Neural progenitor cell (in vitro differentiated cells): ENCODE data around the gene STRIP2. TPM values are rescaled to one million over a fixed set of nuclear protein-coding genes. Genes with fewer than 3 reads are reported as not detected.

Experiments used
- DNase-seq: peaks from one replicate; pipeline ENCODE4 v3.0.0-alpha.2; 2016; ENCODE audit warnings: low spot score
- H2AFZ ChIP-seq: fragments of 200-600 bp; sonication (generic); replicated peaks from 2 replicates; pipeline ENCODE4 v1.6.1; 2016; ENCODE audit warnings: antibody characterized with exemption
- H3F3A ChIP-seq: fragments of 200-600 bp; sonication (generic); 2 replicates; pipeline ENCODE4 v1.6.1; 2016; ENCODE audit warnings: antibody characterized with exemption, low read depth
- H3K27ac ChIP-seq: fragments of 200-600 bp; sonication (generic); 2 replicates; pipeline ENCODE4 v1.5.1; 2016; ENCODE audit warnings: mild to moderate bottlenecking
- H3K27me3 ChIP-seq: fragments of 200-600 bp; sonication (generic); 2 replicates; pipeline ENCODE4 v1.6.1; 2016; ENCODE audit warnings: mild to moderate bottlenecking, moderate library complexity
- H3K36me3 ChIP-seq: fragments of 200-600 bp; sonication (generic); 2 replicates; pipeline ENCODE4 v1.5.1; 2016
- H3K4me1 ChIP-seq: fragments of 200-600 bp; sonication (generic); 2 replicates; pipeline ENCODE4 v1.6.1; 2016; ENCODE audit warnings: mixed run types
- H3K4me2 ChIP-seq: fragments of 200-600 bp; sonication (generic); 2 replicates; pipeline ENCODE4 v1.6.1; 2016
- H3K4me3 ChIP-seq: fragments of 200-600 bp; sonication (generic); 2 replicates; pipeline ENCODE4 v1.5.1; 2016
- H3K79me2 ChIP-seq: fragments of 200-600 bp; sonication (generic); 2 replicates; pipeline ENCODE4 v1.6.1; 2016; ENCODE audit warnings: low read depth
- H3K9ac ChIP-seq: fragments of 200-600 bp; sonication (generic); 2 replicates; pipeline ENCODE4 v1.6.1; 2016
- H3K9me3 ChIP-seq: fragments of 200-600 bp; sonication (generic); 2 replicates; pipeline ENCODE4 v1.5.1; 2016; ENCODE audit warnings: low read depth
- H4K20me1 ChIP-seq: fragments of 200-600 bp; sonication (generic); 2 replicates; pipeline ENCODE4 v1.6.1; 2016; ENCODE audit warnings: low read depth
- H3K27ac Mint-ChIP-seq: 3 replicates; pipeline ENCODE4 v1.8.0; 2021; ENCODE audit warnings: mixed read lengths
- H3K27me3 Mint-ChIP-seq: 2 replicates; pipeline ENCODE4 v1.8.0; 2022; ENCODE audit warnings: low read depth, mild to moderate bottlenecking, inconsistent platforms, moderate library complexity, mixed read lengths; ENCODE audit not compliant: insufficient read depth
- H3K36me3 Mint-ChIP-seq: 3 replicates; pipeline ENCODE4 v1.8.0; 2021; ENCODE audit warnings: mixed read lengths
- H3K4me1 Mint-ChIP-seq: 3 replicates; pipeline ENCODE4 v1.8.0; 2021; ENCODE audit warnings: mixed read lengths
- H3K4me3 Mint-ChIP-seq: 3 replicates; pipeline ENCODE4 v1.8.0; 2021; ENCODE audit warnings: mild to moderate bottlenecking, moderate library complexity, mixed read lengths
- H3K9me3 Mint-ChIP-seq: 3 replicates; pipeline ENCODE4 v1.8.0; 2020; ENCODE audit warnings: mixed read lengths
- EZH2 ChIP-seq: fragments of 200-600 bp; sonication (generic); IDR thresholded peaks from 2 replicates; pipeline ENCODE4 v1.6.1; 2017; ENCODE audit warnings: antibody characterized with exemption, mild to moderate bottlenecking, moderate library complexity
- EZH2phosphoT487 ChIP-seq: fragments of 200-600 bp; sonication (generic); IDR thresholded peaks from 2 replicates; pipeline ENCODE4 v1.6.1; 2017; ENCODE audit warnings: antibody characterized with exemption
- total RNA-seq: library from RNA; depleted of rRNA; stranded (reverse); fragments of >200 nt; gene quantifications from 2 replicates; pipeline ENCODE4 v1.2.3, GENCODE V29; 2015; ENCODE audit warnings: low replicate concordance
- TF ChIP-seq, protein P1 (sequence below): fragments of 200-600 bp; sonication (generic); IDR thresholded peaks from 2 replicates; pipeline ENCODE4 v1.5.1; 2017; ENCODE audit warnings: antibody characterized with exemption, mild to moderate bottlenecking

Gene STRIP2
- total RNA-seq, 1 donor from 2014 or later, result 11.6 TPM

DNA sequence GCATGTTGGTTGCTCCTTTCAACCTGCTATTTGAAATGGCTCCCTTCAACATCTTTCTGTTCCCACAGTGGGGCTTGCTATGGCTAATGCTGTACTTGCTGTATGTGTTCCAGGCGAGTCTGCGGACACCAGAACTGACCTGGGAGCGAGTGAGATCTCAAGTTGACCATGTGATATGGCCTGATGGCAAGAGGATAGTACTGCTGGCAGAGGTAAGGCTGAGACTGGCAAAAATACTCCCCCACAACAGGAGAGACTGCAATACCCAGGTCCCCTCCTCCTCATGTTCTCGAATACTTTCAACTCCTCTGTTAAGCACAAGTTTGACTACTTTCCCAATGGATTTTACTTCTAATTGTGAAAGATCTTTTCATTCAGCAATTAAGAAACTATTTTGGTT, 11.5 kb upstream of the STRIP2 start:
- H4K20me1 ChIP-seq, result no peaks in the 10 kb centered on the region
- no peaks in the 10 kb centered on the region for H3F3A ChIP-seq
- no peaks in the 10 kb centered on the region for H3K27me3 ChIP-seq
- H2AFZ ChIP-seq, result no peak overlapping the region
- Mint-ChIP-seq H3K36me3 (peaks cover 20% of the 10 kb centered on the region), H3K9me3 (no peaks in the 10 kb centered on the region), H3K4me3 (no peak overlapping the region), H3K27ac (no peak overlapping the region), H3K27me3 (no peaks in the 10 kb centered on the region), H3K4me1 (no peaks in the 10 kb centered on the region)
- no peak overlapping the region for H3K4me3 ChIP-seq
- no peak overlapping the region for H3K4me2 ChIP-seq
- H3K36me3 ChIP-seq, result no peaks in the 10 kb centered on the region
- H3K9me3 ChIP-seq, result no peaks in the 10 kb centered on the region
- no peaks in the 10 kb centered on the region for H3K4me1 ChIP-seq
- H3K27ac ChIP-seq, result no peak overlapping the region
- H3K79me2 ChIP-seq, result no peaks in the 10 kb centered on the region
- no peak overlapping the region for H3K9ac ChIP-seq
- no peak for DNase-seq
- TF ChIP-seq, protein P1, sequence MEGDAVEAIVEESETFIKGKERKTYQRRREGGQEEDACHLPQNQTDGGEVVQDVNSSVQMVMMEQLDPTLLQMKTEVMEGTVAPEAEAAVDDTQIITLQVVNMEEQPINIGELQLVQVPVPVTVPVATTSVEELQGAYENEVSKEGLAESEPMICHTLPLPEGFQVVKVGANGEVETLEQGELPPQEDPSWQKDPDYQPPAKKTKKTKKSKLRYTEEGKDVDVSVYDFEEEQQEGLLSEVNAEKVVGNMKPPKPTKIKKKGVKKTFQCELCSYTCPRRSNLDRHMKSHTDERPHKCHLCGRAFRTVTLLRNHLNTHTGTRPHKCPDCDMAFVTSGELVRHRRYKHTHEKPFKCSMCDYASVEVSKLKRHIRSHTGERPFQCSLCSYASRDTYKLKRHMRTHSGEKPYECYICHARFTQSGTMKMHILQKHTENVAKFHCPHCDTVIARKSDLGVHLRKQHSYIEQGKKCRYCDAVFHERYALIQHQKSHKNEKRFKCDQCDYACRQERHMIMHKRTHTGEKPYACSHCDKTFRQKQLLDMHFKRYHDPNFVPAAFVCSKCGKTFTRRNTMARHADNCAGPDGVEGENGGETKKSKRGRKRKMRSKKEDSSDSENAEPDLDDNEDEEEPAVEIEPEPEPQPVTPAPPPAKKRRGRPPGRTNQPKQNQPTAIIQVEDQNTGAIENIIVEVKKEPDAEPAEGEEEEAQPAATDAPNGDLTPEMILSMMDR, result no peak
- TF ChIP-seq EZH2 (no peak), EZH2phosphoT487 (no peak)

DNA sequence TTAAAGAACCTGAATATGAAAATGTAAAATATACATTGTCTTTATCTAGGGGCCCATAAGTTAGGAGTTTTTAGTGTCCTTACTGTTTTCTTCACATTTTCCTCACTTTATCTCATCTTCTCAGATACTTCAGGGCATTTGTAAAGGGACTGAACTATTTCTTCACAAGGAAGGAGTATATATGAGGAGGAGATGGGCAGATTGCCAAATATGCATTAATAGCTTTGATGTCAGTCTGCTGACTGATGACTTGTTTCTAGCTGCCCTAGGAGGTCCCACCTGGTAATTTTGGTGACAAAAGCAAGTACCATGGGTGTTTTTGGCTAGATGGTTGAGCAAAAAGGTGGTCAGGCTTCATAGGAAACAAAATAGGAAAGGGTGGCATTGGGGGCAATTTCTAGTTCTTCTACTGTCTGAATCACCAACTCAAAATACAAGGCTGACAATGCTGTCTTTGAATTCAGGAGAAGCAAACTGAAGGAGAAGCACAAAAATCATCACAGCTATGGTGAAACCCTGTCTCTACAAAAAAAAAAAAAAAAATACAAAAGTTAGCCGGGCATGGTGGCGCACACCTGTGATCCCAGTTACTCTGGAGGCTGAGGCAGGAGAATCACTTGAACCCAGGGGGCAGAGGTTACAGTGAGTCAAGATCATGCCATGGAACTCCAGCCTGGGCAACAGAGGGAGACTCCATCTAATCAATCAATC, 10.4 kb upstream of the STRIP2 start:
- Histone ChIP-seq H4K20me1 (no peaks in the 10 kb centered on the region), H3K9me3 (no peaks in the 10 kb centered on the region), H3K4me3 (no peak overlapping the region), H3F3A (no peaks in the 10 kb centered on the region), H3K4me1 (no peaks in the 10 kb centered on the region), H3K36me3 (no peaks in the 10 kb centered on the region), H2AFZ (no peak overlapping the region), H3K9ac (no peak overlapping the region), H3K27ac (no peak overlapping the region), H3K27me3 (no peaks in the 10 kb centered on the region), H3K4me2 (no peak overlapping the region), H3K79me2 (no peaks in the 10 kb centered on the region)
- Mint-ChIP-seq H3K9me3 (no peaks in the 10 kb centered on the region), H3K36me3 (peaks cover 16% of the 10 kb centered on the region), H3K27ac (no peak overlapping the region), H3K4me3 (no peak overlapping the region), H3K27me3 (no peaks in the 10 kb centered on the region), H3K4me1 (no peaks in the 10 kb centered on the region)
- no peak for DNase-seq
- TF ChIP-seq, protein P1, result no peak
- TF ChIP-seq EZH2phosphoT487, result no peak
- no peak for TF ChIP-seq EZH2

DNA sequence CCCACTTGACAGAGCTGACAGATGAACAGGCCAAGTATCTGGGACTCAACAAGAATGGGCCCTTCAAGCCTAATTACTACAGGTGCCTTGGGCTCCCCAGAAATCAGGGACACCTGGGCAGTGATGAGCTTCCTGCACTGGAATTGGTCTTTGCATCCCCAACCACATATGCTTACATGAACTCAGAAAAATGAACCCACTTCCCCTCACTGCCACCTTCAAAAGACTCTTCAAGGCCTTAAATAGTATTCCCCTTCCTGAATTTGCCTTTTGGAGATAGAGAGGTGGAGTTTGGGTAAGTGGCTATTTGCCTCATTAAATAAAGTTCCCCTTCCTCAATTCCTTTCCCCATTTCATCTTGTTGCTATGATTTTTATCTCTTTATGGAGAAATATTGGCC, 7.8 kb upstream of the STRIP2 start:
- Mint-ChIP-seq H3K27ac (no peak overlapping the region), H3K4me3 (no peak overlapping the region), H3K36me3 (peaks cover 16% of the 10 kb centered on the region), H3K27me3 (no peaks in the 10 kb centered on the region), H3K9me3 (no peaks in the 10 kb centered on the region), H3K4me1 (no peaks in the 10 kb centered on the region)
- H3K36me3 ChIP-seq, result no peaks in the 10 kb centered on the region
- no peak overlapping the region for H3K4me3 ChIP-seq
- H3K4me1 ChIP-seq, result no peaks in the 10 kb centered on the region
- no peak overlapping the region for H3K9ac ChIP-seq
- TF ChIP-seq EZH2, result no peak
- TF ChIP-seq, protein P1, result no peak
- TF ChIP-seq EZH2phosphoT487, result no peak
- DNase-seq, result no peak
- no peak overlapping the region for H3K27ac ChIP-seq
- no peaks in the 10 kb centered on the region for H3K9me3 ChIP-seq
- H3K4me2 ChIP-seq, result no peak overlapping the region
- H3K79me2 ChIP-seq, result no peaks in the 10 kb centered on the region
- H3F3A ChIP-seq, result peaks cover 4% of the 10 kb centered on the region
- no peaks in the 10 kb centered on the region for H4K20me1 ChIP-seq
- H2AFZ ChIP-seq, result no peak overlapping the region
- H3K27me3 ChIP-seq, result no peaks in the 10 kb centered on the region
